Heart left ventricle (tissue), 16 donors: ENCODE data around the gene KIF2A. TPM values are rescaled to one million over a fixed set of nuclear protein-coding genes. Genes with fewer than 3 reads are reported as not detected.
A peak's percentile ranks its signal among the peaks of the same experiment; 100 is the strongest.

Experiments
- ATAC-seq, 4 donors: fragments of 200-7000 bp; cut with Tn5 transposase; one replicate each; pipeline ENCODE4 v1.9.1; 2020 to 2022; ENCODE audit warnings: moderate library complexity in 4 of 4, mild to moderate bottlenecking in 3 of 4, moderate number of reproducible peaks in 1 of 4
- DNase-seq, 5 donors: peaks; one replicate each; pipeline ENCODE4 v3.0.0-alpha.2; 2020
- H3K27ac ChIP-seq, 12 donors: fragments of 200-600 bp; sonication (generic) in 4 of 12; one replicate each; pipeline versions ENCODE4 v1.5.0 to v1.8.0; 2016 to 2022; ENCODE audit warnings: mild to moderate bottlenecking in 2 of 12
- H3K27me3 ChIP-seq, 9 donors: fragments of 200-600 bp; sonication (generic) in 2 of 9; one replicate each; pipeline versions ENCODE4 v1.5.1 to v1.8.0; 2016 to 2022; ENCODE audit warnings: mild to moderate bottlenecking in 3 of 9
- H3K36me3 ChIP-seq, 9 donors: fragments of 200-600 bp; sonication (generic) in 2 of 9; one replicate each; pipeline versions ENCODE4 v1.5.0 to v1.8.0; 2018 to 2022; ENCODE audit warnings: mild to moderate bottlenecking in 2 of 9
- H3K4me1 ChIP-seq, 12 donors: fragments of 200-600 bp; sonication (generic) in 4 of 12; one replicate each; pipeline versions ENCODE4 v1.5.0 to v1.8.0; 2016 to 2022; ENCODE audit warnings: mild to moderate bottlenecking in 3 of 12
- H3K4me3 ChIP-seq, 12 donors: fragments of 200-600 bp; sonication (generic) in 4 of 12; one replicate each; pipeline versions ENCODE4 v1.5.0 to v1.8.0; 2017 to 2022; ENCODE audit warnings: mild to moderate bottlenecking in 9 of 12, moderate library complexity in 4 of 12
- H3K9me3 ChIP-seq, 12 donors: fragments of 200-600 bp; sonication (generic) in 4 of 12; one replicate each; pipeline versions ENCODE4 v1.5.0 to v1.8.0; 2016 to 2022; ENCODE audit warnings: mild to moderate bottlenecking in 1 of 12
- CTCF ChIP-seq, 12 donors: fragments of 200-600 bp; sonication (generic) in 4 of 12; IDR thresholded peaks; one replicate each; pipeline versions ENCODE4 v1.5.0 to v1.8.0; 2018 to 2022; ENCODE audit warnings: antibody characterized with exemption in 12 of 12, mild to moderate bottlenecking in 5 of 12
- POLR2A ChIP-seq, 2 donors: fragments of 450-650 bp; IDR thresholded peaks; one replicate each; pipeline ENCODE4 v1.6.1; 2017; ENCODE audit warnings: antibody characterized with exemption in 2 of 2, mild to moderate bottlenecking in 2 of 2, moderate library complexity in 2 of 2
- WGBS, 4 donors: extraction: QIAGEN DNeasy Blood & Tissue Kit in 2 of 4; methylation state at CpG; one replicate each; pipeline versions ENCODE4 v1.1.5 to v1.1.7; 2013 to 2018; 5-methylcytosine and 5-hydroxymethylcytosine counted together
- intact Hi-C, 10 donors: fragments of 100-400 bp; cut with DNase I; formaldehyde crosslinking; loops; one replicate each; pipeline versions ENCODE4 v1.11.1 to v1.14.2; 2022
- polyA plus RNA-seq, 2 donors: library from polyadenylated mRNA; stranded (reverse); fragments of 200-250 nt; gene quantifications; one replicate each; pipeline ENCODE4 v1.2.3, GENCODE V29; 2013
- total RNA-seq, 9 donors: library from RNA; depleted of rRNA in 2 of 9; stranded (reverse); fragments of >200 nt in 2 of 9; fragmentation: NEBNext Ultra II Directional in 3 of 9; extraction: Animal tissue kit (Norgen Biotek cat#: 25700) in 3 of 9; gene quantifications; one replicate each; pipeline versions ENCODE4 v1.1.0 to v1.2.4, GENCODE V29; 2016 to 2023
- donor health status: ischemic (EF 13 %, LVEDD 7.1; RV severe dilation, severe dysfunction).
- donor health status: healthy with polysubstance abuse.
- donor health status: DM: no; HTN: yes; CAD: no.
- donor health status: DM: no; HTN: no; CAD: no.
- donor health status: ischemic (EF 25% LVEDD 6.9; RV normal size, moderate dysfunction).
- donor health status: ischemic (EF 25% LVEDD 5.7; RV mildly dilated, moderate dysfunction).
- donor health status: healthy.
- donor health status: DM: yes; HTN: yes; CAD: no.
- donor health status: ischemic (EF 35%, LVEDD 5.7; RV mildly dilated, moderate dysfunction).
- donor health status: nonischemic (EF 11% LVEDD 7.7; RV severe dilation, severe dysfunction).
- donor health status: DM: yes; HTN: yes; CAD: no.
- donor health status: PGD.
- donor health status: ischemic (EF 29% LVEDD 5.4; RV normal size, mild dysfunction).
- donor health status: nonischemic (EF 23%, LVEDD 6.1; RV moderate dilation, normal function).

The KIF2A gene
- total and polyA plus RNA-seq, 11 donors, result 1.5 to 18.8 (median 10.7) TPM

- intact Hi-C loops, result no loop called here
- H3K36me3 ChIP-seq, result no peaks in the 10 kb centered on the region
- H3K27me3 ChIP-seq, result no peaks in the 10 kb centered on the region
- 72 to 86% (median 84%) methylated on average over 4 of the region's 4 CpGs for WGBS, 4 donors
- DNase-seq (no peak), ATAC-seq (no peak)
- no peaks in the 10 kb centered on the region for H3K4me1 ChIP-seq
- H3K27ac ChIP-seq, result no peak overlapping the region
- TF ChIP-seq CTCF (IDR thresholded peaks at IDR 0.05), result no peak
- no peak for TF ChIP-seq POLR2A (IDR thresholded peaks at IDR 0.05)
- no peak overlapping the region for H3K4me3 ChIP-seq
- H3K9me3 ChIP-seq, result no peaks in the 10 kb centered on the region
Observed at GRCh38 chr5:62299101-62299500, 6.9 kb upstream of the KIF2A start.

DNA sequence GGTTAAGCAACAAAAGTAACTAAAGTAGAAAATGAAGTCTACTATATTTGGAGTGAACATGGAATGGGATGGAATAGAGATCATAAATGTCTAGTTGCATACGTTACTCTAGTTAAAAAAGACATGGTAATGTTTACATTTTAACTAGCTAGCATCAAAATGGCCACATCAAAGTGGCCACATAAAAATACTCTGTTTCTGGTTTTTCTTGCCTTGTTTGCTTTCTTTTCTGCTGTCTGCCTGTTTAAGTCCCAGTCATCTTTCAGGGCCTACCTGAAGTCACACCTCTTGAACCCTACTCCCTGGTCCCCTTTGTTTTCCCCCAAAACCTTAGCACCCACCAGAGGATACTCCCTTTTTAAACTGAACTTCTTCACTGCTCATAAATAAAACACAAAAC lies 6.4 kb upstream of the KIF2A start:
- Histone ChIP-seq H3K4me3 (no peak overlapping the region), H3K9me3 (no peaks in the 10 kb centered on the region), H3K27me3 (no peaks in the 10 kb centered on the region), H3K4me1 (no peaks in the 10 kb centered on the region), H3K27ac (no peak overlapping the region), H3K36me3 (no peaks in the 10 kb centered on the region)
- DNase-seq, result no peak
- WGBS, 4 donors, result 86 to 96% (median 90%) methylated on average over 1 of the region's 1 CpG
- intact Hi-C loops, result no loop called here
- no peak for TF ChIP-seq CTCF (IDR thresholded peaks at IDR 0.05)
- TF ChIP-seq POLR2A (IDR thresholded peaks at IDR 0.05), result no peak
- ATAC-seq, result no peak

- ATAC-seq, result no peak
- no peaks in the 10 kb centered on the region for H3K27me3 ChIP-seq
- 35 to 49% (median 44%) methylated on average over 4 of the region's 4 CpGs for WGBS, 4 donors
- peak overlapping the region; percentile 66 to 100 (median 96) for H3K4me3 ChIP-seq
- TF ChIP-seq CTCF (IDR thresholded peaks at IDR 0.05), result no peak
- no peak for TF ChIP-seq POLR2A (IDR thresholded peaks at IDR 0.05)
- peaks cover 0 to 34% (median 10%) of the 10 kb centered on the region in 12 donors for H3K4me1 ChIP-seq
- DNase-seq, result no peak
- no peaks in the 10 kb centered on the region for H3K36me3 ChIP-seq
- intact Hi-C loops, result loop anchor here in 3 of 10 donors (5.0 to 10.0 kb wide), 3 partner anchors 37 to 99 kb away; partner anchors contain the start of gene DIMT1 (in 2 of the 3)
- H3K9me3 ChIP-seq, result no peaks in the 10 kb centered on the region
- H3K27ac ChIP-seq, result peak overlapping the region in 10 of 12 donors; percentile 83 to 94 (median 88)
Observed at GRCh38 chr5:62305358-62305714, 670 bp upstream of the KIF2A start.

- peak in 1 of 5 donors; percentile 73 for DNase-seq
- no peaks in the 10 kb centered on the region for H3K36me3 ChIP-seq
- WGBS, 4 donors, result 0 to 1% (median 1%) methylated on average over 4 to 67 of the region's 67 CpGs
- TF ChIP-seq POLR2A (IDR thresholded peaks at IDR 0.05) (no peak), CTCF (IDR thresholded peaks at IDR 0.05) (no peak)
- ATAC-seq, result peak in 3 of 4 donors; percentile 57 to 84 (median 82)
- no peaks in the 10 kb centered on the region for H3K9me3 ChIP-seq
- intact Hi-C loops, result loop anchor here in 3 of 10 donors (5.0 to 10.0 kb wide), 3 partner anchors 36 to 98 kb away; partner anchors contain the start of gene DIMT1 (in 2 of the 3)
- peak overlapping the region; percentile 66 to 100 (median 96) for H3K4me3 ChIP-seq
- H3K27me3 ChIP-seq, result no peaks in the 10 kb centered on the region
- H3K27ac ChIP-seq, result peak overlapping the region; percentile 83 to 94 (median 86)
- peaks cover 0 to 44% (median 13%) of the 10 kb centered on the region in 12 donors for H3K4me1 ChIP-seq
Observed at GRCh38 chr5:62306323-62306895, 403 bp downstream of the KIF2A start.
